ENCODE measurements around the gene PID1.

DNA sequence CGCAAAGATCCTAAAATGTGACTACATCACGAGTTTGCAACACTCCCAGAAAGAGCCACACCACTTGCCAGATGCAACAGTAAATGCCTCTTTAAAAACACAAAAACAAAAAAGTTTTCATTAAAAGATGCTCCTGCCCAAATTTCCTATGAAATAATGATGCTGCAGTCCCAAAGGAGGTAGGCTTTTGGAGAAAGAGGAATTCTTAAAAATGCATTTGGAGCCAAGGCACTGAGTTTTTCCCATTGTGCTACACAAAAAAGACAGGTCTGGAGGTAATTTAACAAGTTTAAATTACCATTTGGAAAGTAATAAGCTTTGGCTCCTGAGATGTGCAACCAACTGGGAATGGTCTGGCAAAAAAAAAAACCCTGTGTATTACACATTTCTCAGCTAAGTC lies 145.0 kb downstream of the PID1 start:
- TF ChIP-seq POLR2AphosphoS5 (IDR thresholded peaks at IDR 0.05) (no peak), POLR2A (IDR thresholded peaks at IDR 0.05) (no peak)
- TF ChIP-seq, protein P1, sequence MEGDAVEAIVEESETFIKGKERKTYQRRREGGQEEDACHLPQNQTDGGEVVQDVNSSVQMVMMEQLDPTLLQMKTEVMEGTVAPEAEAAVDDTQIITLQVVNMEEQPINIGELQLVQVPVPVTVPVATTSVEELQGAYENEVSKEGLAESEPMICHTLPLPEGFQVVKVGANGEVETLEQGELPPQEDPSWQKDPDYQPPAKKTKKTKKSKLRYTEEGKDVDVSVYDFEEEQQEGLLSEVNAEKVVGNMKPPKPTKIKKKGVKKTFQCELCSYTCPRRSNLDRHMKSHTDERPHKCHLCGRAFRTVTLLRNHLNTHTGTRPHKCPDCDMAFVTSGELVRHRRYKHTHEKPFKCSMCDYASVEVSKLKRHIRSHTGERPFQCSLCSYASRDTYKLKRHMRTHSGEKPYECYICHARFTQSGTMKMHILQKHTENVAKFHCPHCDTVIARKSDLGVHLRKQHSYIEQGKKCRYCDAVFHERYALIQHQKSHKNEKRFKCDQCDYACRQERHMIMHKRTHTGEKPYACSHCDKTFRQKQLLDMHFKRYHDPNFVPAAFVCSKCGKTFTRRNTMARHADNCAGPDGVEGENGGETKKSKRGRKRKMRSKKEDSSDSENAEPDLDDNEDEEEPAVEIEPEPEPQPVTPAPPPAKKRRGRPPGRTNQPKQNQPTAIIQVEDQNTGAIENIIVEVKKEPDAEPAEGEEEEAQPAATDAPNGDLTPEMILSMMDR (IDR thresholded peaks at IDR 0.05 in 8 of 11, conservative IDR thresholded peaks at IDR 0.05 in 3 of 11): no peak
